ENCODE measurements around the gene FGFR3. TPM values are rescaled to one million over a fixed set of nuclear protein-coding genes. Genes with fewer than 3 reads are reported as not detected.

FGFR3 gene
- total and polyA plus RNA-seq, 9 of the 15 experiments (the other 6 are each of a cell fraction or from before 2014, with no cell fraction given): 1.2 to 60.4 (median 12.7) TPM

DNA sequence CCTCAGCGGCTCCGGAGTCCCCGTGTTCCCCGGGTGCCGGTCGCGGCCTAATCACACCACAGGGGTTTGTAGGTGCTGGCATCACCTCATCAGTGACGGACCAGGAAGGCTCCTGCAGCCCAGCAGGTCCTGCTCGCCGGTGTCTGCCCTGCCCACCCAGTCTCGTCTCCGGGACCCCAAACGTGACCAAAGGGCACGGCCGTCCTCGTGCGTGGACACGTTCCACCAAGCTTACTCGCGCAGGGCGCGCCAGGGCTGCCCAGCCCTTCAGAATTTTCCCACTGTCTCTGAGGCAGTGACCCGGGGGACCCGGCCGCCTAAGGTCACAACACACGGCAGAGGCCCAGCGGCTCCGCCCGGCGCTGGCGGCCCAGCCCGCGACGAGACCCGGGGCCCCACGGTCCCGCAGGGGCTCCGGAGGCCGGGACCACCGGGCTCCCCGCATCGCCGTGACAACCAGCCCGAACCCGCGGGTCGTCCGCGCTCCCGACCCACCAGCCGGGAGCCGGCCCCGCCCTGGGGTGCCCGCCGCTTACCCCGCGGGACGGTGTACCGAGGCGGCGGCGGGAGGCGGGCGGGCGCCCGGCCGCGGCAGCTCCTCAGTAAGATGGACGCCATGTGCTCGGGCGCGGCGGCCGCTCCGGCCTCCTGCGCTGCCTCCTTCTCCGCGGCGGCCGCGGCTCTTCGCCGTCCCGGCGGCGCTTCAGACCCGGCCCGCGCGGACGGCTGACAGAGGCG, 62.4 kb downstream of the FGFR3 start:
- Histone ChIP-seq H3K9me1 (ENCODE audit: control insufficient read depth, insufficient read depth, low read length) (peaks cover 11% of the 10 kb centered on the region), H4K20me1 (replicated peaks; ENCODE audit: control insufficient read depth, insufficient read depth, low read length) (peaks cover 27% of the 10 kb centered on the region), H3K4me1 (replicated peaks in 1 of 2; ENCODE audit: control insufficient read depth in 2 of 2, insufficient read depth in 2 of 2, low read length in 2 of 2) (peaks cover 40 to 67% of the 10 kb centered on the region in 2 experiments), H3K4me2 (ENCODE audit: insufficient read depth, low read length) (peak overlapping the region; percentile 91), H2AFZ (ENCODE audit: low read depth, low read length) (peak overlapping the region; percentile 70), H3K79me2 (ENCODE audit: control insufficient read depth, insufficient read depth, low read length) (peaks cover 76% of the 10 kb centered on the region), H3K27ac (ENCODE audit: extremely low read depth, low read depth, low read length) (peak overlapping the region; percentile 84), H3K36me3 (ENCODE audit: control insufficient read depth, insufficient read depth, low read length) (peaks cover 29% of the 10 kb centered on the region), H3K4me3 (peak overlapping the region; percentile 94), H3K27me3 (ENCODE audit: control insufficient read depth in 2 of 2, insufficient read depth in 2 of 2, low read length in 2 of 2) (no peaks in the 10 kb centered on the region), H3K9me3 (replicated peaks; ENCODE audit: control insufficient read depth, insufficient read depth, low read depth, low read length) (no peaks in the 10 kb centered on the region), H3K9ac (ENCODE audit: insufficient read depth in 1 of 2, low read depth in 2 of 2, low read length in 2 of 2) (peak overlapping the region; percentile 86 to 100)
- FAIRE-seq: no peak
- peak; percentile 6 for ATAC-seq
- in situ Hi-C loops (cut with MboI): no loop called here
- CTCF ChIA-PET (ENCODE audit: low intra/inter-chr PET ratio): interaction anchor here (0.6 to 2.7 kb wide), 3 partner anchors 44 to 386 kb away, joined by 4 to 6 read pairs (median 5); partner anchors contain the start of genes HAUS3 and POLN
- WGBS (ENCODE audit: insufficient coverage, low coverage, missing lambda C conversion rate): under 1% methylated on average over 43 of the region's 92 CpGs
- BruUV-seq (replicated peaks): no TSS peak
- POLR2A ChIA-PET: interaction anchor here (0.6 to 2.2 kb wide), 7 partner anchors 13 to 50 kb away, joined by 3 to 13 read pairs (median 4); partner anchors contain the start of gene NSD2
- DNase-seq (ENCODE audit: extremely low read depth in 1 of 4, low spot score in 3 of 4): peak in 3 of 4 experiments; percentile 42 to 73 (median 70)
- intact Hi-C loops (cut with micrococcal nuclease): loop anchor here (1.0 kb wide), 1 partner anchor 44 kb away; no protein-coding TSS in a partner anchor
- no peak for TF ChIP-seq MLLT1 (IDR thresholded peaks at IDR 0.05)
- no peak for TF ChIP-seq CBX2 (IDR thresholded peaks at IDR 0.05; ENCODE audit: insufficient read depth, low read length, poor library complexity, severe bottlenecking)
- TF ChIP-seq ZBTB7A (IDR thresholded peaks at IDR 0.05; ENCODE audit: borderline replicate concordance, control insufficient read depth, low read depth, low read length): peak; percentile 34; the same call in 1 of the 2 replicates
- no peak for TF ChIP-seq PML (IDR thresholded peaks at IDR 0.05; ENCODE audit: low read length)
- TF ChIP-seq GATAD2A (IDR thresholded peaks at IDR 0.05): no peak
- no peak for TF ChIP-seq FOXM1 (IDR thresholded peaks at IDR 0.05; ENCODE audit: low read depth)
- 0 out of 2 replicates have a peak, but pooled peaks have one; percentile 81 for TF ChIP-seq FOXM1 (CRISPR knock-in tag; IDR thresholded peaks at IDR 0.05; ENCODE audit: low read depth)
- TF ChIP-seq, protein P1, sequence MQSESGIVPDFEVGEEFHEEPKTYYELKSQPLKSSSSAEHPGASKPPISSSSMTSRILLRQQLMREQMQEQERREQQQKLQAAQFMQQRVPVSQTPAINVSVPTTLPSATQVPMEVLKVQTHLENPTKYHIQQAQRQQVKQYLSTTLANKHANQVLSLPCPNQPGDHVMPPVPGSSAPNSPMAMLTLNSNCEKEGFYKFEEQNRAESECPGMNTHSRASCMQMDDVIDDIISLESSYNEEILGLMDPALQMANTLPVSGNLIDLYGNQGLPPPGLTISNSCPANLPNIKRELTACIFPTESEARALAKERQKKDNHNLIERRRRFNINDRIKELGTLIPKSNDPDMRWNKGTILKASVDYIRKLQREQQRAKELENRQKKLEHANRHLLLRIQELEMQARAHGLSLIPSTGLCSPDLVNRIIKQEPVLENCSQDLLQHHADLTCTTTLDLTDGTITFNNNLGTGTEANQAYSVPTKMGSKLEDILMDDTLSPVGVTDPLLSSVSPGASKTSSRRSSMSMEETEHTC (IDR thresholded peaks at IDR 0.05): no peak
- TF ChIP-seq, protein P2, sequence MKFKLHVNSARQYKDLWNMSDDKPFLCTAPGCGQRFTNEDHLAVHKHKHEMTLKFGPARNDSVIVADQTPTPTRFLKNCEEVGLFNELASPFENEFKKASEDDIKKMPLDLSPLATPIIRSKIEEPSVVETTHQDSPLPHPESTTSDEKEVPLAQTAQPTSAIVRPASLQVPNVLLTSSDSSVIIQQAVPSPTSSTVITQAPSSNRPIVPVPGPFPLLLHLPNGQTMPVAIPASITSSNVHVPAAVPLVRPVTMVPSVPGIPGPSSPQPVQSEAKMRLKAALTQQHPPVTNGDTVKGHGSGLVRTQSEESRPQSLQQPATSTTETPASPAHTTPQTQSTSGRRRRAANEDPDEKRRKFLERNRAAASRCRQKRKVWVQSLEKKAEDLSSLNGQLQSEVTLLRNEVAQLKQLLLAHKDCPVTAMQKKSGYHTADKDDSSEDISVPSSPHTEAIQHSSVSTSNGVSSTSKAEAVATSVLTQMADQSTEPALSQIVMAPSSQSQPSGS (CRISPR knock-in tag; IDR thresholded peaks at IDR 0.05): 0 out of 2 replicates have a peak, but pooled peaks have one; percentile 41
- no peak for TF ChIP-seq PTBP1 (IDR thresholded peaks at IDR 0.05; ENCODE audit: low read depth, low read length)
- peak; percentile 64; the same call in 1 of the 2 replicates for TF ChIP-seq SIN3B (IDR thresholded peaks at IDR 0.05; ENCODE audit: low read depth)
- TF ChIP-seq KAT8 (IDR thresholded peaks at IDR 0.05; ENCODE audit: low read depth): no peak
- no peak for TF ChIP-seq ZSCAN29 (IDR thresholded peaks at IDR 0.05)
- TF ChIP-seq ZFX (CRISPR knock-in tag; IDR thresholded peaks at IDR 0.05): peak; percentile 53; the same call in 1 of the 2 replicates
- TF ChIP-seq ETV6 (IDR thresholded peaks at IDR 0.05; ENCODE audit: borderline replicate concordance in 1 of 2, low read depth in 2 of 2, low read length in 1 of 2): no peak
- TF ChIP-seq ETV6 (CRISPR knock-in tag; IDR thresholded peaks at IDR 0.05; ENCODE audit: borderline replicate concordance): peak; percentile 82; the same call in 1 of the 2 replicates
- TF ChIP-seq YY1 (IDR thresholded peaks at IDR 0.05; ENCODE audit: borderline replicate concordance in 1 of 3, control insufficient read depth in 1 of 3, extremely low read depth in 1 of 3, insufficient read depth in 3 of 3, insufficient read length in 1 of 3, insufficient replicate concordance in 2 of 3, low read depth in 1 of 3, low read length in 2 of 3): peak in 1 of 3 experiments; percentile 0
